ENCODE results near the gene NCKAP5. TPM values are rescaled to one million over a fixed set of nuclear protein-coding genes. Genes with fewer than 3 reads are reported as not detected.

Gene NCKAP5
- total and polyA plus RNA-seq, 2 experiments from 2014 or later, result 2.2 to 5.5 TPM

DNA sequence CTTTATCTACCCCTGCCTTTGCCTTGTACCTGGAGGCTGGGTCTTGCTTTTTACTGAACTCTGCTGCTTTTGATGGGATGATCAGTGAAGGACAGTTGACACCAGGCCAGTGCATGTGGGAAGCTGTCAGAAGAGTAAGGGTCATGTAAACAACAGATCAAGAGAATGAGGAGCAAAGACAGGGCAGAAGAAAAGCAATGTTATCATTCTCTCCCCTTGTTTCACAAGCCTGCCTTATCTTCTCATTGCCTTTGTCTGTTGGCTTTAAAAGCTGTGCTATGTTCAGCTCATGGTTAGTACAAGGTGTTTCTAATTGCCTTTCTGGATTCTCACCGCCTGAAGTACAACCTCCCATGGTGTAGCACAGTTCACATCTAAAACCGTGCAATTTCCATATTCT lies 925.8 kb downstream of the NCKAP5 start:
- H3K27ac ChIP-seq, result no peak overlapping the region

DNA sequence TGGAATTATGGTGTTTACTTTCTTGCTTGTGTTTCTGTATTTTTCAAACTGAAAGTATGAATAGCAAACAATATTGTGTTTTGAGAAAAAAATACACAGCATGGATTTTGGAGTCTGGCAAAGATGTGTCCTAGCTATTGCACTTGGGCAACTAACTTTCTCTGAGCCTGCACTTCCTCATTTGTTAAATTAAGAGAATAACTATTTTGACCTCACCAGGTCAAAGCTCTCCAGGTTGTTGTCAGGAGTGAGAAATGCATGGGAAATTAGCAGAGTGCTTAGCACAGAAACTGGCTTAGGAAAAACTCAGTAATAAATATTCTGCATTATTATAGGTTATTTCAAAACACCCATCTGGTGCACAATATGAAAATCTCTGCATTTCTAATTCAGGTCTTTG lies 926.4 kb downstream of the NCKAP5 start:
- H3K9me3 ChIP-seq (ENCODE audit: low read depth), result no peaks in the 10 kb centered on the region
- H3K4me1 ChIP-seq (ENCODE audit: insufficient read depth), result peaks cover 6% of the 10 kb centered on the region
- no peak for DNase-seq (ENCODE audit: low spot score)
- no peak for TF ChIP-seq EZH2 (IDR thresholded peaks at IDR 0.05; ENCODE audit: borderline replicate concordance)
- peaks cover 3% of the 10 kb centered on the region for H3K79me2 ChIP-seq
- no peaks in the 10 kb centered on the region for H3K27me3 ChIP-seq
- H3K4me2 ChIP-seq, result no peak overlapping the region
- no peaks in the 10 kb centered on the region for H3K9me2 ChIP-seq (replicated peaks; ENCODE audit: insufficient read depth)
- no peaks in the 10 kb centered on the region for H4K20me1 ChIP-seq (ENCODE audit: insufficient read depth, poor library complexity, severe bottlenecking)
- H3K4me3 ChIP-seq, result no peak overlapping the region
- H3K36me3 ChIP-seq (replicated peaks; ENCODE audit: insufficient read depth, low read depth), result no peaks in the 10 kb centered on the region
- H2AFZ ChIP-seq, result no peak overlapping the region
- no peak overlapping the region for H3K27ac ChIP-seq

More for the DNA sequence above, 925.8 kb downstream of the NCKAP5 start:
- H3K4me1 ChIP-seq (ENCODE audit: insufficient read depth), result peaks cover 6% of the 10 kb centered on the region
- H3K9me3 ChIP-seq (ENCODE audit: low read depth), result no peaks in the 10 kb centered on the region
- H3K4me2 ChIP-seq, result no peak overlapping the region
- H3K36me3 ChIP-seq (replicated peaks; ENCODE audit: insufficient read depth, low read depth), result no peaks in the 10 kb centered on the region
- no peak overlapping the region for H3K4me3 ChIP-seq
- no peak for TF ChIP-seq EZH2 (IDR thresholded peaks at IDR 0.05; ENCODE audit: borderline replicate concordance)
- TF ChIP-seq, protein P1, sequence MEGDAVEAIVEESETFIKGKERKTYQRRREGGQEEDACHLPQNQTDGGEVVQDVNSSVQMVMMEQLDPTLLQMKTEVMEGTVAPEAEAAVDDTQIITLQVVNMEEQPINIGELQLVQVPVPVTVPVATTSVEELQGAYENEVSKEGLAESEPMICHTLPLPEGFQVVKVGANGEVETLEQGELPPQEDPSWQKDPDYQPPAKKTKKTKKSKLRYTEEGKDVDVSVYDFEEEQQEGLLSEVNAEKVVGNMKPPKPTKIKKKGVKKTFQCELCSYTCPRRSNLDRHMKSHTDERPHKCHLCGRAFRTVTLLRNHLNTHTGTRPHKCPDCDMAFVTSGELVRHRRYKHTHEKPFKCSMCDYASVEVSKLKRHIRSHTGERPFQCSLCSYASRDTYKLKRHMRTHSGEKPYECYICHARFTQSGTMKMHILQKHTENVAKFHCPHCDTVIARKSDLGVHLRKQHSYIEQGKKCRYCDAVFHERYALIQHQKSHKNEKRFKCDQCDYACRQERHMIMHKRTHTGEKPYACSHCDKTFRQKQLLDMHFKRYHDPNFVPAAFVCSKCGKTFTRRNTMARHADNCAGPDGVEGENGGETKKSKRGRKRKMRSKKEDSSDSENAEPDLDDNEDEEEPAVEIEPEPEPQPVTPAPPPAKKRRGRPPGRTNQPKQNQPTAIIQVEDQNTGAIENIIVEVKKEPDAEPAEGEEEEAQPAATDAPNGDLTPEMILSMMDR (IDR thresholded peaks at IDR 0.05; ENCODE audit: poor library complexity), result no peak
- no peak for TF ChIP-seq EZH2phosphoT487 (IDR thresholded peaks at IDR 0.05; ENCODE audit: low read depth, severe bottlenecking, unreplicated experiment)
- H3K27me3 ChIP-seq, result no peaks in the 10 kb centered on the region
- H3K79me2 ChIP-seq, result peaks cover 3% of the 10 kb centered on the region
- H3K9me2 ChIP-seq (replicated peaks; ENCODE audit: insufficient read depth), result no peaks in the 10 kb centered on the region
- H4K20me1 ChIP-seq (ENCODE audit: insufficient read depth, poor library complexity, severe bottlenecking), result no peaks in the 10 kb centered on the region
- DNase-seq (ENCODE audit: low spot score), result no peak
- H2AFZ ChIP-seq, result no peak overlapping the region
- 26% methylated on average over 2 of the region's 2 CpGs for WGBS (ENCODE audit: low lambda C conversion rate, missing lambda C conversion rate)

DNA sequence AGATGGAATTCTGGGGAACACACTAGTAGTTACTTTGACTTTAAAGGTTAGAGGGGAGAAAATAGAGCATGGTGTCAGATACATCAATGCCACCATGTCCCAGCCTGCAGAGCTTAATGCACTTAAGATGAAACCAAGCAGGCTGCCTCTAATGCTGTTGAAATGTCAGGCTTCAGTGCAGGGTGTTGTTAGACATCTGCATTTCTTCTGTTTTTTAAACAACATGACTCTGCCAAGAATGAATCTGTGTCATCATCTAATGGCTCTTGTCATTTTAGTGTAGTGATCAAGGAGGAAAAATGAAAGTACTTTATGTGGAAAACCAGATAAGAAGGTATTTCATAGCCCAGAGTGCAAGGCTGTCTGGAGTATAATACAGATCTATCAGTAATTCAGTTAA lies 928.1 kb downstream of the NCKAP5 start:
- no peaks in the 10 kb centered on the region for H3K9me3 ChIP-seq (ENCODE audit: low read depth)
- H3K4me3 ChIP-seq, result no peak overlapping the region
- no peak overlapping the region for H3K27ac ChIP-seq
- peaks cover 6% of the 10 kb centered on the region for H3K4me1 ChIP-seq (ENCODE audit: insufficient read depth)
- H3K79me2 ChIP-seq, result peaks cover 3% of the 10 kb centered on the region
- TF ChIP-seq EZH2phosphoT487 (IDR thresholded peaks at IDR 0.05; ENCODE audit: low read depth, severe bottlenecking, unreplicated experiment), result no peak
- no peaks in the 10 kb centered on the region for H3K27me3 ChIP-seq
- H3K36me3 ChIP-seq (replicated peaks; ENCODE audit: insufficient read depth, low read depth), result no peaks in the 10 kb centered on the region
- H3K4me2 ChIP-seq, result no peak overlapping the region
- no peak for DNase-seq (ENCODE audit: low spot score)
- H4K20me1 ChIP-seq (ENCODE audit: insufficient read depth, poor library complexity, severe bottlenecking), result no peaks in the 10 kb centered on the region
- no peaks in the 10 kb centered on the region for H3K9me2 ChIP-seq (replicated peaks; ENCODE audit: insufficient read depth)
- H2AFZ ChIP-seq, result no peak overlapping the region

DNA sequence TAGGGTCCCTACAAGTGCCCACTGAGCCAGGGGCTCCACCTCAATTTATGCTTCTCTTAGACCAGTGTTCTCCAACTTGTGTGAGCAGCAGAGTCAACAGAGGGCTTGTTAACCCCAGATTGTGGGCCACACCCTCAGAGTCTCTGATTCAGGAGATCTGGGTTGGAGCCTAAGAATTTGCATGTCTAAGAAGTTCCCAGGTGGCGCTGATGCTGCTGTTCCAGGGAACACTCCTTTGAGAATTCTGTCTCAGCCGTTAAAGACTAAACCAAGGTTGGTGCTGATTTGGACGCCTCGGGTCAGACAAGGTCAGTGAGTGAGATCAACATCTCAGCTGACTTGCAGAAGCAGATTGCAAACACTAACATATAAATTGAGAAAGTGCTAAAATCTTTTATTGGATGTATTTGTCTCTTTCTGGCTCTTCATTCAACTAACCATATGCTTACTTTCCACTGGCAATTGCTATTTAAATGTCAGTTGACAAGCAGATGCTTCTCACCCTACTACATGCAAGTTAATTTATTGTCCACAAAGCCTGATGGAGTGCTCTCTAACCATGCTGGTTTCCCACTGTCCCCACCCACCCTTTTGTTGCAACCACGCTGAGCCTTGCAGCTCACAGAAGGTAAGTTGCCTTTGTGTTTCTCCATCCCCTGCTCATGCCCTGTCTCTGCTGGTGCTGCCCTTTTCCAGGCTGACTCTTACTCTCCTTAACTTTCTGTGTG lies 929.8 kb downstream of the NCKAP5 start:
- Histone ChIP-seq H2AFZ (no peak overlapping the region), H3K9me3 (ENCODE audit: low read depth) (no peaks in the 10 kb centered on the region), H4K20me1 (ENCODE audit: insufficient read depth, poor library complexity, severe bottlenecking) (no peaks in the 10 kb centered on the region), H3K4me2 (no peak overlapping the region), H3K79me2 (peaks cover 11% of the 10 kb centered on the region), H3K4me3 (no peak overlapping the region), H3K27me3 (no peaks in the 10 kb centered on the region), H3K27ac (no peak overlapping the region), H3K36me3 (replicated peaks; ENCODE audit: insufficient read depth, low read depth) (no peaks in the 10 kb centered on the region), H3K9me2 (replicated peaks; ENCODE audit: insufficient read depth) (no peaks in the 10 kb centered on the region), H3K4me1 (ENCODE audit: insufficient read depth) (peaks cover 6% of the 10 kb centered on the region)
- no peak for TF ChIP-seq EZH2phosphoT487 (IDR thresholded peaks at IDR 0.05; ENCODE audit: low read depth, severe bottlenecking, unreplicated experiment)
- WGBS (ENCODE audit: low lambda C conversion rate, missing lambda C conversion rate), result 83% methylated on average over 5 of the region's 5 CpGs
- DNase-seq (ENCODE audit: low spot score), result no peak

DNA sequence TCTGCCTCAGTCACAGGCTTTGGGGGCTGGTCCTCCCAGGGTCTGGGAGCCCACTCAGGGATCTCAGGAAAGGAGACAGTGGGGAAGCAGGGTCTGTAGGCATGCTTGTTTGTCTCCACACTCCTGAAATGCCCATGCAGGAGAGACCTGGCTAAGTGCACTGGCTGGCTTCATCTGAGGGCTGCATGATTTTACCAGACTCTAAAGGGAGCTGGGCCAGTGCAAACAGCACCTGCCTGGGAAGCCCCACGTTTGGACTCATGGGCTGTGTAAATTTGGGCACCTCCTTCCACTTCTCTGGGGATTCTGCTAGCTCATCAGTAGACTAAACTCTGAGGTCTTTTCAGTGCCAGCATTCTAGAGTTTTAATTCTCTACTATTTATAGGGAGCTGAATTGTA lies 931.9 kb downstream of the NCKAP5 start:
- Histone ChIP-seq H2AFZ (no peak overlapping the region), H3K79me2 (peaks cover 13% of the 10 kb centered on the region), H3K36me3 (replicated peaks; ENCODE audit: insufficient read depth, low read depth) (no peaks in the 10 kb centered on the region), H3K9me2 (replicated peaks; ENCODE audit: insufficient read depth) (no peaks in the 10 kb centered on the region), H3K9me3 (ENCODE audit: low read depth) (no peaks in the 10 kb centered on the region), H3K27ac (no peak overlapping the region), H3K4me3 (no peak overlapping the region), H3K4me2 (no peak overlapping the region), H3K27me3 (no peaks in the 10 kb centered on the region), H4K20me1 (ENCODE audit: insufficient read depth, poor library complexity, severe bottlenecking) (no peaks in the 10 kb centered on the region), H3K4me1 (ENCODE audit: insufficient read depth) (peaks cover 19% of the 10 kb centered on the region)
- no peak for DNase-seq (ENCODE audit: low spot score)
- no peak for TF ChIP-seq EZH2phosphoT487 (IDR thresholded peaks at IDR 0.05; ENCODE audit: low read depth, severe bottlenecking, unreplicated experiment)
- no peak for TF ChIP-seq EZH2 (IDR thresholded peaks at IDR 0.05; ENCODE audit: borderline replicate concordance)
- TF ChIP-seq, protein P1 (IDR thresholded peaks at IDR 0.05; ENCODE audit: poor library complexity), result no peak
- WGBS (ENCODE audit: low lambda C conversion rate, missing lambda C conversion rate), result 56% methylated on average over 1 of the region's 1 CpG
